ENCODE data around the gene CFAP61. TPM values are rescaled to one million over a fixed set of nuclear protein-coding genes. Genes with fewer than 3 reads are reported as not detected.
"Not testable (repeated sequence)": the region's sequence is repeated elsewhere in the genome, so short reads cannot be mapped to it uniquely, and the experiment has no call there.

CFAP61 gene
- total RNA-seq, 1 donor = not detected

DNA sequence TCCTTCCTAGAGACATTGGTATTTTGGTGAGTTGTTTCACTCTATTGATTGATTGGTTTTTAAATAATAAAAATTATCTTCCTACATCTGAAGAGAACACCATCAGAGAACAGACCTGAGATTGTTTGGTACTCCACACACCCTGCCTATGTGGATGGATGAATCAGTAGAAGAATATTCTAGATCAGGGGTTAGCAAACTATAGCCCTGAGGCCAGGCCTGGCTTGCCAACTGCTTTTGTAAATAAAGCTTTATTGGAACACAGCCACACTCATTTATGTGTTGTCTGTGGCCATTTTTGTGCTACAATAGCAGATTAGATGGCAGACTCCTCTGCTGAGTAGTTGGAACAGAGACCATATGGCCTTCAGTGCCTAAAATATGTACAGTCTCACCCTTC is 176.0 kb downstream of the CFAP61 start:
- no peak overlapping the region for H3K4me3 ChIP-seq (ENCODE audit: low read length)
- no peaks in the 10 kb centered on the region for H3K4me1 ChIP-seq (ENCODE audit: insufficient read depth, low read length)
- H3K9me3 ChIP-seq (ENCODE audit: low read depth, low read length) = no peaks in the 10 kb centered on the region
- H3K27me3 ChIP-seq (ENCODE audit: insufficient read depth, low read length) = no peaks in the 10 kb centered on the region

DNA sequence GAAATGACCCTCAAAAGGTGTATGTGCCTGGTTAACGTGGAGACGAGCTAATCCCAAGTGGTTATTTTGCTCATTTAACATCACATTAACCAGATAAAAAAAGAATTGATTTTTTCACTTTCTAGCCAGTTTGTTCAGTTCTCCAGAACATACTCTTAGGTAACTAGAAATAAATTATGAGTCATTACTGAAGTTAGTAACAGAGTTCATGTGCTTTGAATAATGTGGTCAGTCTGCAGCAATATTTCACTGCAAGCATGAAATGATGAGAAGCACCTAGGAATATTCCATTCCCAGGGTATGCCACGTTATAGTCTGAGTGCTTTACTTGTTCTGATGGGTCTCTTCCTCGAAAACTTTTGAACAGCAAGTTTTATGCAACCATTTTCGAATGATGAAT is 177.3 kb downstream of the CFAP61 start:
- no peaks in the 10 kb centered on the region for H3K4me1 ChIP-seq (ENCODE audit: insufficient read depth, low read length)
- H3K27me3 ChIP-seq (ENCODE audit: insufficient read depth, low read length) = no peaks in the 10 kb centered on the region
- no peak overlapping the region for H3K4me3 ChIP-seq (ENCODE audit: low read length)
- no peaks in the 10 kb centered on the region for H3K9me3 ChIP-seq (ENCODE audit: low read depth, low read length)

DNA sequence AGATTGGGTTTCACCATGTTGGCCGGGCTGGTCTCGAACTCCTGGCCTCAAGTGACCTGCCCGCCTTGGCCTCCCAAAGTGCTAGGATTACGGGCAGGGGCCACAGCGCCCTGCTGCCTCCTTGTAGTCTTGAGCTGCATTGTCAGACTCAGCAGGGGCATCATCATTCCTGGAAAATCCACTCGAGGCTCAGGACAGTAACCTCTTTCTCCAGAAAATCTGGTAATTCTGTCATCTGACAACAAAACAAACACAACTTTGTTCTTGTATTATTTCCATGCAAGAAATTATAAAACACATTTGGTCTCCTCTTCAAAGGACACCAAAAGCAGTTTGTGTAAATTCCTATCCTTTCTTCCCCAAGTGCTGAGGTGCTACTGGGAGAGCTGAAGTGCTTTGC is 178.4 kb downstream of the CFAP61 start:
- Histone ChIP-seq H3K27me3 (ENCODE audit: insufficient read depth, low read length) (no peaks in the 10 kb centered on the region), H3K4me3 (ENCODE audit: low read length) (no peak overlapping the region), H3K4me1 (ENCODE audit: insufficient read depth, low read length) (no peaks in the 10 kb centered on the region), H3K9me3 (ENCODE audit: low read depth, low read length) (no peaks in the 10 kb centered on the region)

DNA sequence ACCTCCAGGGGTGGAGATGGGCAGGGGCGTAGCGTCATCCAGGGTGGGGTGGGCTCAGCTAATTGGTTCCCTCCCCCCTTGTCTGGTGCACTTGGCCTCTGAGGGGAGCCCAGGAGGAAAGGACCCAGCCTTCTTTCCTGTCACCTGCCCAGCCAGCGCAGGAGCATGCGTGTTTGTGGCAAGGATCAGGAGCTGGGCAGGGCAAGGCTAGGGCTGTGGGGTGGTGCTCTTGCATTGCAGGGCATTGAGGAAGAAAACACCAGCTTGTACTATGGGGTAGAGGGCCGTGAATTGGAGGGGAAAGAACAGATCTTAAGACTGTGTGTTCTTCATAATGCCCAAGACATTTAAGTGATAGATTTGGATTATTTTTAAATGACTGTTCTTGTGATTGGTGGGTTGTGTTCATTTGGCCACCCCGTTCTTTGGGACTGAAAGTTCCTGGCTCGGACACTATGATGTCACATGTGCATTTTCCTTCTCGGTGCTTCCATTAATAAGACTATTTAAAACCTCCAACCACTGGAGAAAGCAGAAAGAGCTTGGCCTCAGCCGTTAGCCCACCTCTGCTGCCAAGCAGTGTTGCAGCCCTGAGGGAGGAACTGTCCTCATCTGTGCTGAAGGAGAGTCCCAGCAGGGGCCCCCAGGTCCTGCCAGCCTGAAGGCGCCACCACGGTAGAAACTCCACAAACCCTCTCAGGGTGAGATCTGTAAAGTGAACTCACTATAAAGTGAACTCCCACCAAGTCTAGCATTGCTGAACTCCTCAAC is 179.4 kb downstream of the CFAP61 start:
- H3K9me3 ChIP-seq (ENCODE audit: low read depth, low read length) = no peaks in the 10 kb centered on the region
- no peak overlapping the region for H3K4me3 ChIP-seq (ENCODE audit: low read length)
- no peaks in the 10 kb centered on the region for H3K27me3 ChIP-seq (ENCODE audit: insufficient read depth, low read length)
- no peaks in the 10 kb centered on the region for H3K4me1 ChIP-seq (ENCODE audit: insufficient read depth, low read length)

DNA sequence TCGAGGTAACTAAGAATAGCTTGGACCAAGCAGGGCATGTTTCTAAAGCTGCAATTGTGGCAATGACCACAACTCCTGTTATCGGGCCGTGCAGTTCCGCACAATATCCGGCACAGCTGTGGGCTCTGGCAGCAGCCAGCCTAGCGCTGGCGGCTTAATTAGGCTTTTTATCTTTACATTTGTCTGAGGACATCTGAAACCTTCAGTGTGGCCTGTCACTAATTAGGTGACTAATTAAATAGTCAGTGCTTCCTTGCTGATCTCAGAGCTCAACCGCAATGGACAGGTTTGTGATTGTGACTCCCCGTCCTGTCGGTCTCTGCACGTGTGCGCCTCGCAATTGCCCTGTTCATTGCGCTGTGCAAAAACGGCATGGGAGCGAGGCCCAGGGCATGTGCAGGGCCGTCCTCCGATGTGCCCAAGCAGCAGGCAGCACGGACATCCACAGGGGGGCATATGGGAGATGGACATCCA is 180.7 kb downstream of the CFAP61 start:
- no peaks in the 10 kb centered on the region for H3K27me3 ChIP-seq (ENCODE audit: insufficient read depth, low read length)
- H3K4me1 ChIP-seq (ENCODE audit: insufficient read depth, low read length) = no peaks in the 10 kb centered on the region
- H3K9me3 ChIP-seq (ENCODE audit: low read depth, low read length) = no peaks in the 10 kb centered on the region
- no peak overlapping the region for H3K4me3 ChIP-seq (ENCODE audit: low read length)

DNA sequence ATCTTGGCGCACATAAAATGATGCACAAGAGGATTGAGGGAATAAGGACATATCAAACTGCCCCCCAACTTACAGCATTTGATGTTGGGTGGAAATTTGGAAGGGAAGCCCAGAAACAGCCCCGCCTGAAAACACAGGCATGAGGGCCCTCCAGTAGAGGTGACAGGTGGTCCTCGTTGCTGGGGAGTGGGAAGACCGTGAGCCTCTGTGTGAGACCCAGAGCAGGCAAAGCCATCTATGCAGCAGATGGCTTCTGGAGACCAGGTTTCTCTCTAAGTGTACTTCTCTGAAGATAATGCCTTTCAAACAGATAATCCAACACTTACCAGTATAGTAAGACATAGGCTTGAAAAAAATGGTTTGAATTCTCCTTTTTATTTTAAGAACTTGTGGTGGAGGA is 183.3 kb downstream of the CFAP61 start:
- Histone ChIP-seq H3K4me1 (ENCODE audit: insufficient read depth, low read length) (no peaks in the 10 kb centered on the region), H3K9me3 (ENCODE audit: low read depth, low read length) (no peaks in the 10 kb centered on the region), H3K4me3 (ENCODE audit: low read length) (no peak overlapping the region), H3K27me3 (ENCODE audit: insufficient read depth, low read length) (no peaks in the 10 kb centered on the region)

DNA sequence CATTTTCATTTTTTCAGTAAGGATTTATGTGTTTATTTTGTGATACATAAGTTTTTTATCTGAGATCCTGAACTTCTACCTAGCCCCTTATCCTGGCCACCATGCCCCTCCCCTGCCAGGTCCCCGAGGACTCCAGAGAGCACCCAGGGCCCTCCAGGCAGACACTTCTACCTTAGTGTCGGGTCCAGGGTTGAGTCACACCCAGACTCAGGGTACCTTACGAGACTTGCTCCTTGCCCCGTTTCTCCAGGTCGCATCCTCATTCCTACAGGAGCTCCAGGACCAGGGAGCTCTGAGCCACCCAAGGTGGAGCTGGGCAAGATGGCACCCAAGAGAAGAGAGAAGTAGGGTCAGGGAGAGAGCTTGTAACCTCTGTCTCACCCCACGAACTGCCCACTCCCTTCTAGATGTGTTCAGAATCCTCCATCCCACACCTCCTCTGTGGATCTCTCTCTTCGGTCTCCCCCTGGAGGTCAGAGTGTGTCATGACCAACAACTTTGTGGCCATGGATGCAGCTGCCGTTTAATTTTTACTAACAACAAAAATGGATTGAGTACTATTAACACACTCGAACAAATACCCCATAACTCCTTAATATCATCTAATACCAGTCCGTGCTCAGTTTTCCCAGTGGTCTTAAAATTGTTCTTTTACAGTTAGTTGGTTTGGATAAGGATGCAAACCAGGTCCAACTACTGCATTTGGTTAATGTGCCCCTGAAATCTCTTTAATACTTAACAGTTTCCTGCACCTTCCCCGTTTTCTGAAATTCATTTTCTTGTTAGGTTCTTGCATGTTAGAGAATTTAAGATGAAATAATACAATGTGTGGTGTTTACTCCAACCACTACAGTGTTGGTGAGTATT is 185.0 kb downstream of the CFAP61 start:
- Histone ChIP-seq H3K27me3 (ENCODE audit: insufficient read depth, low read length) (no peaks in the 10 kb centered on the region), H3K4me1 (ENCODE audit: insufficient read depth, low read length) (no peaks in the 10 kb centered on the region), H3K4me3 (ENCODE audit: low read length) (no peak overlapping the region), H3K9me3 (ENCODE audit: low read depth, low read length) (no peaks in the 10 kb centered on the region)

DNA sequence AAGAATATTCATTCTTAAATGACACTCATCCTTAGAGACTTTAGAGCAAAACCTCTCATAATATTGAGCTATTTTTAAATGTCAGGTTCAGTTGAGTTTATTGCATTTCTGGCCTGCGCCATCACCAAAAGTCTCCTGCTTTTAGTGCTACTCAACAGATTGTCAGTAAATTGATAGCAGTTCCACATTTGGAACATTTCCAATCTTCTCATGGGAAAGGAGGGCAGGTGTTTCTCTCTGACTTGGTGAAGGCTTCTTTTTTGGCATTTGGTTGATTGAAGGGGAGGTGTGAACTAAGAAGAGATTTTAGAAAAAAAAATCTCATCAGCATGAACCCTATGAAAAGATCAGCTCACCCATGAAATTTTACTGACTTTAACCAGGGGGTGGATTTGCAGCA is 189.6 kb downstream of the CFAP61 start:
- Histone ChIP-seq H3K9me3 (ENCODE audit: low read depth, low read length) (no peaks in the 10 kb centered on the region), H3K4me1 (ENCODE audit: insufficient read depth, low read length) (no peaks in the 10 kb centered on the region), H3K4me3 (ENCODE audit: low read length) (no peak overlapping the region), H3K27me3 (ENCODE audit: insufficient read depth, low read length) (no peaks in the 10 kb centered on the region)

DNA sequence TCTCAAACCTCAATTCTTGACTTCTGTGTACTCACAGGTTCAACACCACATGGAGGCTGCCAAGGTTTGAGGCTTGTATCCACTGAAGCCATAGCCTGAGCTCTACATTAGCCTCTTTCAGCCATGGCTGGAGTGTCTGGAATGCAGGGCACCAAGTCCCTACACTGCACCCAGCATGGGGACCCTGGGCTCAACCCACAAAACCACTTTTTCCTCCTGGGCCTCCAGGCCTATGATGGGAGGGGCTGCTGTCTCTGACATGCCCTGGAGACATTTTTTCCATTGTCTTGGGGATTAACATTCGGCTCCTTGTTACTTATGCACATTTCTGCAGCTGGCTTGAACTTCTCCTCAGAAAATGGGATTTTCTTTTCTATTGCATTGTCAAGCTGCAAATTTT is 192.1 kb downstream of the CFAP61 start:
- H3K27me3 ChIP-seq (ENCODE audit: insufficient read depth, low read length); H3K4me1 ChIP-seq (ENCODE audit: insufficient read depth, low read length); H3K9me3 ChIP-seq (ENCODE audit: low read depth, low read length); H3K4me3 ChIP-seq (ENCODE audit: low read length): not testable (repeated sequence)

DNA sequence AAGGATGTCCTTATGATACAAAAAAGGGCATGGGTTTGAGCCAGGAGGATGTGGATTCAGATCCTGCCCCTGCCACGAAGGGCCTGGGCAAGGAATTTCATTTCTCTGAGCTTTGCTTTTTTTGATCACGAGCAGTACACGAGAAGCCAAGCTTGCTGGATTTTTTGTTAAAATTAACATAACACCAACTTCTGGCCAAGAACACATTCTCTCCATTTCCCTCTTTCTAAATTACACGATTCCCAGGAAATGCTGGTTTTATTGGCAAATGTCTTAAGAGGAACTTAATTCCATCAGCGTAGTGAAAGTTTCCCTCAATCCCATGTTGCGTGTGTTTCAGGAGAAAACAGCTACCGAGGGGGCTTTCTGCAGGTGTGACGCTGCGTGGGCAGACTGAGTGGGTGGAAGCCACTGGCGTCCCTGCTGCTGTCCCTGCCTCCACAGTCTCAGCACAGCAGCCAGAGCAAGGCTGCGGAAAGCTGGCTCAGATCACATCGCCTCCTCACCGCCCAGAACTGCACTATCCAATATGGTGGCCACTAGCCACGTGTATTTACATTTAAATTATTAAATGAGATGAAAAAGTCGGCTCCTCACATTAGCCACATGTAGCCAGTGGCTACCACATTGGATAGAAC is 194.8 kb downstream of the CFAP61 start:
- H3K27me3 ChIP-seq (ENCODE audit: insufficient read depth, low read length) = no peaks in the 10 kb centered on the region
- peaks cover 9% of the 10 kb centered on the region for H3K4me1 ChIP-seq (ENCODE audit: insufficient read depth, low read length)
- H3K4me3 ChIP-seq (ENCODE audit: low read length) = no peak overlapping the region
- no peaks in the 10 kb centered on the region for H3K9me3 ChIP-seq (ENCODE audit: low read depth, low read length)

DNA sequence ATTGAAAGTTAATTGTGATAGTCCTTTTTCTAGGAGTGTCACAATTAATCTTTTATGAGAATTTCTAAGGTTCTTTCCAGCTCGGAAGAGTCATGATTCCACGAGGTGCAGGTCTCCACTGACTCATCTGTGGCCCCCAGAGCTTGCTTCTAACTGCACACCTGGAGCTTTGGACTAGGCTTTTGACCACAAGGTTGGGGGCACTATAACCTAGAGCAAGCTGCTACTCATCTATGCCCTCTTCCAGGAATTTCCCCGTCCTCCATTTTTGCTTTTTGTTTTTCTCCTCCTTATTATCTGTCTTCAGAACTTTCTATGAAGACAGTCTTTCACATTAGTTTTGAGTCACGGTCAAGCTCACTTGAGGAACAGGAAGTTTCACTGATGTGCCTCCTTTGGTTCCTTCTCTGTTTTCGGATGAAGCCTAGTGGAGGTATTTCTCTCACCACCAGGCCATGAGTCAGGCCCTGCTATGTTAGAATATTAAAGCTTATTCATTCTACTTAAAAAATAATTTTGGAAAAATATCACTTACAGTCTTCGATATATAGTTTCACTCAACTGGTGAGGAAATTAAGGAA is 196.4 kb downstream of the CFAP61 start:
- H3K4me3 ChIP-seq (ENCODE audit: low read length) = no peak overlapping the region

DNA sequence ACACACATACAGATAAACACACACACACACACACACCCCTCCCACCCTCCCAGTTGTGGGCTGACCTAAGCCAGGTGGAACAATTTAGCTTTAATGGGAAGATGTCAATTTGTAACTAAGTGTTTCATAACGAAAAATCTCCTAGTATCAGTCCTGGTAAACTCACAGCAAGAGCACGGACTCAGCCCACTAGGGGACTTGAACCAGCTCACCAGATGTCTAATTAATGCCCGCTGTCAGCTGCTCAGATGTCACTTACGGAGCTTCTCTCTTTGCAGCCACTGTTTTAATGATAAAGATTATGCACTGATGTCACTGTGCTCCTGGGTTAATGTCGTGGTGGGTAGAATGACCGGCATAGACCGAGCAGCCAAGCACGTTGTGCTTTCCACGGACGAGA is 199.0 kb downstream of the CFAP61 start:
- Histone ChIP-seq H3K27me3 (ENCODE audit: insufficient read depth, low read length) (no peaks in the 10 kb centered on the region), H3K4me1 (ENCODE audit: insufficient read depth, low read length) (peaks cover 24% of the 10 kb centered on the region), H3K9me3 (ENCODE audit: low read depth, low read length) (no peaks in the 10 kb centered on the region), H3K4me3 (ENCODE audit: low read length) (no peak overlapping the region)

More for the DNA sequence above, 196.4 kb downstream of the CFAP61 start:
- Histone ChIP-seq H3K4me1 (ENCODE audit: insufficient read depth, low read length) (peaks cover 9% of the 10 kb centered on the region), H3K27me3 (ENCODE audit: insufficient read depth, low read length) (no peaks in the 10 kb centered on the region), H3K9me3 (ENCODE audit: low read depth, low read length) (no peaks in the 10 kb centered on the region)

DNA sequence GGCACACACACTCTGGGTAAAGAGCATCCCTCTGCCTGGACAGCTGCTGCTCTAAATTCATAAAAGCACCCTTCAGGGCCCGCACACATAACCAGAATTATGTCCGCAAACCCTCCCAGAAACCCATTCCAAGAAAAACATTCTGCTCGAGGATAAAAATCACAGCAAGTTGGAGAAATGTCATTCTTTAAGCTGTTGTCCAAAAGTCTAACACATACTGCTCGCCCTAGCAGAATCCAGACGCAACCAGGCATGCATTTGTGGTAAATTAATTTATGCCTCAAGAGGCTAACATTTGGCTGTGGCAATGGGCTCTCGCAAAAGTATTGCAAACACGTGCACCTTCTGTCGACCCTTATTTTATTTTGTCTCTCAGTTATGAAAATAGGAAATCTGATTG is 199.5 kb downstream of the CFAP61 start:
- Histone ChIP-seq H3K9me3 (ENCODE audit: low read depth, low read length) (no peaks in the 10 kb centered on the region), H3K27me3 (ENCODE audit: insufficient read depth, low read length) (no peaks in the 10 kb centered on the region), H3K4me1 (ENCODE audit: insufficient read depth, low read length) (peaks cover 24% of the 10 kb centered on the region), H3K4me3 (ENCODE audit: low read length) (no peak overlapping the region)

DNA sequence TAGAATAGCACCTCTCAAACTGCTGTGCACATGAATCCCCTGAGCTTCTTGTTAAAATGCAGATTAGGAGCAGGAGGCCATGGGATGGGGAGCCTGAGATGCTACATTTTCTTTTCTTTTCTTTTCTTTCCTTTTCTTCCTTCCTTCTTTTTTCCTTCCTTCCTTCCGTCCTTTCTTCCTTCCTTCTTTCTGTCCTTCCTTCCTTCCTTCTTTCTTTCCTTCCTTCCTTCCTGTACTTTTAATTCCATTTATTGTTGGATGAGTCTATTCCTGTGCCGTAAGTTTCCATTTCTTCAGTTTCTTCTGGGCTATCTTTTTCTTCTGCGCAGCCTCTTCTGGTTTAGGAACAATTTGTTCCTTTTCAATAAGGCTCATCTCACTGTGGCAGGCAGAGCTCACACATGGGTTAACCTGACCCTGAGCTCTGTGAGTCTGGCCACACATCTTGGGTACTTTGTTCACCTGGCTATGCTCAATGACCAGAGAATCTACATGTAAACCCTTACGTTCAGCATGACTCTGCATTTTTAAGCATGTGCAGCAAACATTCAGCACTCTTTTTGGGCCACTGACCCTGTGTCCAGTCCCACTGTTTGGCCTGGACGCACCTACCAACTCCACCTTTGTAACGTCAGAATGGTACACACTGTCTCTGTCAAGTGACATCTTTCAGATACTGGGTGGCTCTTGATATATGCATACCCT is 200.9 kb downstream of the CFAP61 start:
- H3K9me3 ChIP-seq (ENCODE audit: low read depth, low read length) = no peaks in the 10 kb centered on the region
- H3K4me1 ChIP-seq (ENCODE audit: insufficient read depth, low read length) = peaks cover 24% of the 10 kb centered on the region

More for the DNA sequence above, 200.9 kb downstream of the CFAP61 start:
- Histone ChIP-seq H3K27me3 (ENCODE audit: insufficient read depth, low read length) (no peaks in the 10 kb centered on the region), H3K4me3 (ENCODE audit: low read length) (no peak overlapping the region)

All from mononuclear cell (primary cell).